ENCODE results near the gene CARD6. TPM values are rescaled to one million over a fixed set of nuclear protein-coding genes. Genes with fewer than 3 reads are reported as not detected.

The CARD6 gene
- total and polyA plus RNA-seq, 10 of the 15 experiments (the other 5 are each of a cell fraction or from before 2014, with no cell fraction given): 0.29 to 1.2 (median 0.62) TPM

GRCh38 chr5:40834391-40834848 lies 6.7 kb upstream of the CARD6 start:
- peak overlapping the region; percentile 82 for H3K4me2 ChIP-seq (ENCODE audit: control insufficient read depth, insufficient read depth)
- peaks cover 7 to 35% of the 10 kb centered on the region in 2 experiments for H3K36me3 ChIP-seq (ENCODE audit: control insufficient read depth in 2 of 2, insufficient read depth in 2 of 2, low read length in 1 of 2)
- FAIRE-seq (no peak), DNase-seq (ENCODE audit: low read depth, low spot score) (no peak), ATAC-seq (peak; percentile 27)
- POLR2A ChIA-PET: no interaction called here
- H3K4me1 ChIP-seq (ENCODE audit: control insufficient read depth, insufficient read depth, low read length): peaks cover 11% of the 10 kb centered on the region
- H3K27me3 ChIP-seq (replicated peaks in 1 of 2; ENCODE audit: control insufficient read depth in 2 of 2, insufficient read depth in 2 of 2, low read length in 1 of 2): no peaks in the 10 kb centered on the region
- no peaks in the 10 kb centered on the region; the same call in 1 of the 2 replicates for H4K20me1 ChIP-seq (ENCODE audit: control insufficient read depth, insufficient read depth)
- SMC1A ChIA-PET (ENCODE audit: uncharacterized antibody, unreplicated experiment): interaction anchor here (1.1 kb wide), 1 partner anchor 39 kb away, joined by 3 read pairs; no protein-coding TSS in a partner anchor
- peak overlapping the region; percentile 49; the same call in 1 of the 2 replicates for H2AFZ ChIP-seq (ENCODE audit: control insufficient read depth, low read depth, low read length)
- under 1% methylated on average over 21 of the region's 21 CpGs for WGBS (ENCODE audit: insufficient coverage, insufficient replicate concordance, low lambda C conversion rate, missing lambda C conversion rate)
- CTCF ChIA-PET: no interaction called here
- in situ Hi-C loops (cut with MboI): loop anchor here (5.0 to 10.0 kb wide), 3 partner anchors 350 to 1760 kb away; partner anchors contain the start of genes RICTOR and RIMOC1
- H3K9ac ChIP-seq (ENCODE audit: control insufficient read depth, insufficient read depth, low read length): peak overlapping the region; percentile 99
- intact Hi-C loops (cut with micrococcal nuclease; ENCODE audit: unreplicated experiment): loop anchor here (10.0 kb wide), 1 partner anchor 350 kb away; no protein-coding TSS in a partner anchor
- peak overlapping the region; percentile 97 for H3K27ac ChIP-seq (ENCODE audit: control insufficient read depth, insufficient read depth)
- RAD21 ChIA-PET (ENCODE audit: unreplicated experiment): no interaction called here
- BruUV-seq (replicated peaks): TSS peak; percentile 71
- H3K4me3 ChIP-seq: peak overlapping the region; percentile 92
- TF ChIP-seq EGR1 (IDR thresholded peaks at IDR 0.05; ENCODE audit: borderline replicate concordance in 1 of 2, low read depth in 2 of 2, low read length in 2 of 2): no peak
- TF ChIP-seq IKZF1 (conservative IDR thresholded peaks at IDR 0.05): no peak
- 0 out of 2 replicates have a peak, but pooled peaks have one; percentile 25 for TF ChIP-seq ZBED1 (IDR thresholded peaks at IDR 0.05; ENCODE audit: borderline replicate concordance)
- TF ChIP-seq RAD21 (IDR thresholded peaks at IDR 0.05; ENCODE audit: insufficient read depth, low read depth, low read length): no peak
- 0 out of 2 replicates have a peak, but pooled peaks have one; percentile 16 for TF ChIP-seq CREB1 (IDR thresholded peaks at IDR 0.05; ENCODE audit: low read depth)
- no peaks in the 10 kb centered on the region for H3K9me3 ChIP-seq (replicated peaks; ENCODE audit: control insufficient read depth, insufficient read depth, low read length)
- peaks cover 48% of the 10 kb centered on the region for H3K79me2 ChIP-seq (ENCODE audit: control insufficient read depth, insufficient read depth, low read length)

Measured in GM12878 (cell line).